ENCODE results near the gene FLVCR2.

FLVCR2 gene

DNA sequence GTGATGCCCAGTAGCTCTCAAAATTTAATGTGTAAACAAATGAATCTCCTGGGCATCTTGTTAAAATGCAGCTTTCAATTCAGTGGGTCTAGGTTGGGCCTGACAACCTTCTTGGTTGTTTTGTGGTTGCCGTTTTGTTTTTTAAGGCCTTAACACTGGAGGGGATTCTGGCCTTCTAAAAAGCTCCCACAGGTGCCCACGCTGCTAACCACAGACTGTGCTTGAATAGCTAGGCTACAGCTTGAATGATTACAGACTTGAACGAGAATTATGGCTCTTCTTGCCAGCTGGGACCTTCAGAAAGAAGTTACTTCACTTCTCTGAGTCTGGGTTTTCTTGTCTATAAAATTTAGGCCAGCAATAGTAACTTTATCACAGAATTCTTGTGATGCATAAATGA lies 1.3 kb upstream of the FLVCR2 start:
- H3K27me3 ChIP-seq (replicated peaks; ENCODE audit: control insufficient read depth, insufficient read depth, low read length): peaks cover 16% of the 10 kb centered on the region
- no peaks in the 10 kb centered on the region for H3K36me3 ChIP-seq (ENCODE audit: control insufficient read depth, insufficient read depth, low read length, severe bottlenecking)
- peaks cover 19% of the 10 kb centered on the region for H3K4me1 ChIP-seq (ENCODE audit: control insufficient read depth, insufficient read depth, low read length)
- no peak for DNase-seq (ENCODE audit: low read depth)
- no peak overlapping the region for H3K9ac ChIP-seq (ENCODE audit: low read length)
- H3K4me3 ChIP-seq (ENCODE audit: low read length): peak overlapping the region; percentile 84
- H3K9me3 ChIP-seq (ENCODE audit: control insufficient read depth, low read length): no peaks in the 10 kb centered on the region

DNA sequence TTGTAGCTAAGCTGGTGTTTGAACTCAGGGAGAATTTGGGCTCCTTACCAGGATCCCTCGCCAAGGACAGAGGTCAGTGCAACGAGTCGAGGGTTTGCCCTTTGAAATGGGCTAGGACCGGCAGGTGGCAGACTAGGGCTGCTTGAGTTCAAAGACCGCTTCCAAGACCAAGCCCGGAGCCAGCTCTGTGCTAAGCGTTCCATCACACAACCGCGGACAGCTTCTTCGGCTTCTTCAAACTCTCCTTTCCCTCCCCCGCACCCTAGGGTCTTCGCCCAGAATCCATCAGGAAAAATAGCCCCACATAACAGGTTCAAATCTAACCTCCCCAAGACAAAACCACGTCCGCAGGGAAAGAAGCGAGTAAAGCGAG lies 705 bp upstream of the FLVCR2 start:
- H3K4me3 ChIP-seq (ENCODE audit: low read length): peak overlapping the region; percentile 84
- H3K9ac ChIP-seq (ENCODE audit: low read length): peak overlapping the region; percentile 85
- no peaks in the 10 kb centered on the region for H3K9me3 ChIP-seq (ENCODE audit: control insufficient read depth, low read length)
- no peaks in the 10 kb centered on the region for H3K36me3 ChIP-seq (ENCODE audit: control insufficient read depth, insufficient read depth, low read length, severe bottlenecking)
- peaks cover 22% of the 10 kb centered on the region for H3K4me1 ChIP-seq (ENCODE audit: control insufficient read depth, insufficient read depth, low read length)
- H3K27me3 ChIP-seq (replicated peaks; ENCODE audit: control insufficient read depth, insufficient read depth, low read length): peaks cover 10% of the 10 kb centered on the region
- DNase-seq (ENCODE audit: low read depth): peak; percentile 93

DNA sequence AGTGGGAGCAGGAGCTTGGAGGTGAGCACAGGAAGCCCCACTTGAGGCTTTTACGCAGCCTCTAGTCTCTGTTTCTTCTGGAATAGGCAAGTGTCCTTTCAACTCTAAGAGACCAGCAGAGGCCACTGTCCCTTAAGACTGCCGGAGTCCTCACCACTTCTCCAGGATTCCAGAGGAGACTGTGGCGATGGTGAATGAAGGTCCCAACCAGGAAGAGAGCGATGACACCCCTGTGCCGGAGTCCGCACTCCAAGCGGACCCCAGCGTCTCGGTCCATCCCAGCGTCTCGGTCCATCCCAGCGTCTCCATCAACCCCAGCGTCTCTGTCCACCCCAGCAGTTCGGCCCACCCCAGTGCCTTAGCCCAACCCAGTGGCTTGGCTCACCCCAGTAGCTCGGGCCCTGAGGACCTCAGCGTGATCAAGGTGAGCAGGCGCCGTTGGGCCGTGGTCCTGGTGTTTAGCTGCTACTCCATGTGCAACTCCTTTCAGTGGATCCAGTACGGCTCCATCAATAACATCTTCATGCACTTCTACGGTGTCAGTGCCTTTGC lies 442 bp downstream of the FLVCR2 start:
- H3K9me3 ChIP-seq (ENCODE audit: control insufficient read depth, low read length): no peaks in the 10 kb centered on the region
- H3K4me1 ChIP-seq (ENCODE audit: control insufficient read depth, insufficient read depth, low read length): peaks cover 22% of the 10 kb centered on the region
- peak overlapping the region; percentile 89 for H3K4me3 ChIP-seq (ENCODE audit: low read length)
- DNase-seq (ENCODE audit: low read depth): no peak
- peak overlapping the region; percentile 85 for H3K9ac ChIP-seq (ENCODE audit: low read length)
- no peaks in the 10 kb centered on the region for H3K36me3 ChIP-seq (ENCODE audit: control insufficient read depth, insufficient read depth, low read length, severe bottlenecking)
- peaks cover under 1% of the 10 kb centered on the region for H3K27me3 ChIP-seq (replicated peaks; ENCODE audit: control insufficient read depth, insufficient read depth, low read length)

DNA sequence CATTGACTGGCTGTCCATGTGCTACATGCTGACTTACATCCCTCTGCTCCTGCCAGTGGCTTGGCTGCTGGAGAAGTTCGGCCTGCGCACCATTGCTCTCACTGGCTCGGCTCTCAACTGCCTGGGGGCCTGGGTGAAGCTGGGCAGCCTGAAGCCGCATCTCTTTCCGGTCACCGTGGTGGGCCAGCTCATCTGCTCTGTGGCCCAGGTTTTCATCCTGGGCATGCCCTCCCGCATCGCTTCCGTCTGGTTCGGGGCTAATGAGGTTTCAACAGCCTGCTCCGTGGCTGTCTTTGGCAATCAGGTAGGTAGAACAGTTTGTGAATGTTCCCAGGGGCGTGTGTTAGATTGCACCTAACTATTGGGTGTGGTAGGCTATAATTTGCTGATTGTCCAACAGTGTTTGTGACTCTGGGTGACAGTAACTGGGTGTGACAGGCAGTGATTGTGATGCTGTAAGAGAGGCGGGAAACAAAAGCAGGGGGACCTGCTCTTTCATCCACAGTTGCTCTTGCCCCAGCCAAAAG lies 981 bp downstream of the FLVCR2 start:
- Histone ChIP-seq H3K27me3 (replicated peaks; ENCODE audit: control insufficient read depth, insufficient read depth, low read length) (no peaks in the 10 kb centered on the region), H3K36me3 (ENCODE audit: control insufficient read depth, insufficient read depth, low read length, severe bottlenecking) (no peaks in the 10 kb centered on the region), H3K9ac (ENCODE audit: low read length) (peak overlapping the region; percentile 85), H3K4me3 (ENCODE audit: low read length) (peak overlapping the region; percentile 89), H3K9me3 (ENCODE audit: control insufficient read depth, low read length) (no peaks in the 10 kb centered on the region), H3K4me1 (ENCODE audit: control insufficient read depth, insufficient read depth, low read length) (peaks cover 22% of the 10 kb centered on the region)
- no peak for DNase-seq (ENCODE audit: low read depth)

DNA sequence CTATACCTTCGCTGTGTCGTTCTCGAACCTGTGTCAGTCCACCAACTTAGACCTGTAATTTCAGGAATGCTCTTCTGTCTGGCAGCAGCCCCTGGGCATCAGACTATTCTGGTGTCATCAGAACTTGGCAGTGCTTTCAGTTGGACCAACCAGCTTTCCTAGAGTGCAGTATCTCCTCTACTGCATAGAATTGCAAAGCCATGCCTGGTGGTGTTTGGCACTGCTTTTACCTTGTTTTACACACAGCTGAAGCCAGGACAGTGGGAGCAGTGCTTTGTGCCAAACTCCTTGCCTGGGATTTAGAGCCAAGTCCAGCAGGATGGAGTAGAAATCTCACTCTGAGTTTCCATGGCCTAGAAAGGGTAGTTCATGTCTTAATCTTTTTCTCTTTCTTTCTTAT lies 1.5 kb downstream of the FLVCR2 start:
- no peaks in the 10 kb centered on the region for H3K36me3 ChIP-seq (ENCODE audit: control insufficient read depth, insufficient read depth, low read length, severe bottlenecking)
- peak; percentile 13 for DNase-seq (ENCODE audit: low read depth)
- no peaks in the 10 kb centered on the region for H3K9me3 ChIP-seq (ENCODE audit: control insufficient read depth, low read length)
- peaks cover 22% of the 10 kb centered on the region for H3K4me1 ChIP-seq (ENCODE audit: control insufficient read depth, insufficient read depth, low read length)
- H3K9ac ChIP-seq (ENCODE audit: low read length): peak overlapping the region; percentile 85
- peaks cover 3% of the 10 kb centered on the region for H3K27me3 ChIP-seq (replicated peaks; ENCODE audit: control insufficient read depth, insufficient read depth, low read length)
- H3K4me3 ChIP-seq (ENCODE audit: low read length): peak overlapping the region; percentile 89

DNA sequence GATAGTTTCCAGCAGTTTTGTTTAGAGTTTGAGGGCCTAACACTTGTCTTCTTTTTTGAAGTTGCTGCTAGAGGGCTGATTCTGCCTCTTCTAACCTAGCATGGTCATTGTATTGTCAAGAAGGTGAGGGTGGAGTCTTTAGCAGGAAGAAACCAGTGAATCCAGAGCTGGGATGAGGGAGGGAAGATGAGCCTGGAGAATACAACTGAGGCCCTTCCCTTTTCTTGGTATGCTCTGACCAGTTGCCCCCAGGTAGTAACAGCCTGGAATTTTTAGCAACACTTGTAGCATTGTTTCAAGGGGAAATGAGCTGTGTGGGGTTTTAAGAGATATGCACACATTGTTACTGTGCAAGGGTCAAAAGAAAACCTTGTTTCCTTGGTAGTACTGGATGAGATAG lies 9.0 kb downstream of the FLVCR2 start:
- Histone ChIP-seq H3K36me3 (ENCODE audit: control insufficient read depth, insufficient read depth, low read length, severe bottlenecking) (peaks cover 14% of the 10 kb centered on the region), H3K9me3 (ENCODE audit: control insufficient read depth, low read length) (peaks cover 4% of the 10 kb centered on the region), H3K4me3 (ENCODE audit: low read length) (no peak overlapping the region), H3K27me3 (replicated peaks; ENCODE audit: control insufficient read depth, insufficient read depth, low read length) (peaks cover 5% of the 10 kb centered on the region), H3K9ac (ENCODE audit: low read length) (no peak overlapping the region), H3K4me1 (ENCODE audit: control insufficient read depth, insufficient read depth, low read length) (peaks cover 11% of the 10 kb centered on the region)
- DNase-seq (ENCODE audit: low read depth): no peak

DNA sequence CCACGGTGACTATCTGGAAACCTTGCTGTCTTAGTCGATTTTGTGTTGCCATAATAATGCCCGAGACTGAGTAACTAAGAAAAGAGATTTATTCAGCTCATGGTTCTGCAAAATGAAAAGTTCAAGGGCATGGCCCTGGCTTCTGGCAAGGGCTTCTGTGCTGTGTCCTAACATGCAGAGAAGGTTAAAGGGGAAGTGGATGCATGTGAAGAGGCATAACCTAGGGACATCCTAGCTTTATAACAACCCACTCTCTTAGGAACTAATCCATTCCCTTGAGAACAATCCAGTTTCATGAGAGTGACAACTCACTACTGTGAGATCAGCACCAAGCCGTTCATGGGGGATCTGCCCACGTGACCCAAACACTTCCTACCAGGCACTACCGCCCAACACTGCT lies 11.5 kb downstream of the FLVCR2 start:
- peaks cover 1% of the 10 kb centered on the region for H3K27me3 ChIP-seq (replicated peaks; ENCODE audit: control insufficient read depth, insufficient read depth, low read length)
- no peak overlapping the region for H3K9ac ChIP-seq (ENCODE audit: low read length)
- no peak overlapping the region for H3K4me3 ChIP-seq (ENCODE audit: low read length)
- H3K9me3 ChIP-seq (ENCODE audit: control insufficient read depth, low read length): peaks cover 4% of the 10 kb centered on the region
- DNase-seq (ENCODE audit: low read depth): no peak
- H3K4me1 ChIP-seq (ENCODE audit: control insufficient read depth, insufficient read depth, low read length): peaks cover 24% of the 10 kb centered on the region
- H3K36me3 ChIP-seq (ENCODE audit: control insufficient read depth, insufficient read depth, low read length, severe bottlenecking): peaks cover 14% of the 10 kb centered on the region

DNA sequence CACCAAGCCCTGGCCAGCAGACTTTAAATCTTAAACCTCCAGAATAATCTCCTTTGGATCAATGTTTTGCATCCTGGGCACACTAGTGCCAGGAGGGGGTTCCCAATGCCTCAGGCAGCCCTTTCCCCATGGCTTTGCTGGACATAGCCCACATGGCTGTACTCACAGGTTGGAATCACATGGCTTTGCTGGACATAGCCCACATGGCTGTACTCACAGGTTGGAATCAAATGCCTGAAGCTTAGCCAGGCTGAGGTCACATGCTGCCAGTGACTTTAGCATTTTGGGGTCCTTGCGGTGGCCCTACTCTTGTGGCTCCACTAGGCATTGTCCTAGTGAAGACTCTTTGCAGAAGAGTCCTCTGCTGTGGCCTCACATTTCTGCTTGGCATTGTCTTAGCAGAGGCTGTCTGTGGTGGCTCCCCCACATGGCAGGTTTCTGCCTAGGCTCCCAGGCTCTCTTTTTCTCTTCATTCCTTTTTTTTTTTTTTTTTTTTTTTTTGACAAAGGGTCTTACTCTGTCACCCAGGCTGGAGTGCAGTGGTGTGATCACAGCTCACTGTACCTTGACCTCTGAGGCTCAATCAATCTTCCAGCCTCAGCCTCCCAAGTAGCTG lies 13.0 kb downstream of the FLVCR2 start:
- DNase-seq (ENCODE audit: low read depth): no peak
- H3K4me1 ChIP-seq (ENCODE audit: control insufficient read depth, insufficient read depth, low read length): peaks cover 30% of the 10 kb centered on the region
- H3K9ac ChIP-seq (ENCODE audit: low read length): no peak overlapping the region
- peaks cover 14% of the 10 kb centered on the region for H3K36me3 ChIP-seq (ENCODE audit: control insufficient read depth, insufficient read depth, low read length, severe bottlenecking)
- H3K27me3 ChIP-seq (replicated peaks; ENCODE audit: control insufficient read depth, insufficient read depth, low read length): no peaks in the 10 kb centered on the region
- no peak overlapping the region for H3K4me3 ChIP-seq (ENCODE audit: low read length)
- peaks cover 4% of the 10 kb centered on the region for H3K9me3 ChIP-seq (ENCODE audit: control insufficient read depth, low read length)

DNA sequence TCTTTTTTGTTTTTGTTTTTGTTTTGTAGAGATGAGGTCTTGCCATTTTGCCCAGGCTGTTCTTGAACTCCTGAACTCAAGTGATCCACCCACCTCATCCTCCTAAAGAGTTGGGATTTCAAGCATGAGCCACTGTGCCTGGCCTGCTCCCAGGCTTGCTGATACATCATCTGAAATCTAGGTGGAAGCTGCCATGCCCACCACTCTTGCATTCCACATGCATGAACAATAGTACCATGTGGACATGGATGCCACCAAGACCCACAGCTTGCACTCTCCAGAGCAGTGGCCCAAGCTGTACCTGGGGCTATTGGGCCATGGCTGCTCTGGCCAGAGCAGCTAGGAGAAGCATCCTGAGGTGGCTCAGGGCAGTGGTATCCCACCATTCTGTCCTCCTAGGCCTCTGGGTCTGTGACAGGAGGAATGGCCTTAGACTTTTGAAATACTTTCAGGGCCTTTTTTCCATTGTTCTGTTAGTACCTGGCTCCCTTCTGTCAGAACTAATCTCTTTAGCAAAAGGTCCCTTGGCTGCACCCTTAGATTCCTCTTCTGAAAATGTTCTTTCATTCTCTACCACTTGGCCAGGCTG lies 13.7 kb downstream of the FLVCR2 start:
- Histone ChIP-seq H3K4me3 (ENCODE audit: low read length) (no peak overlapping the region), H3K4me1 (ENCODE audit: control insufficient read depth, insufficient read depth, low read length) (peaks cover 27% of the 10 kb centered on the region), H3K9me3 (ENCODE audit: control insufficient read depth, low read length) (peaks cover 4% of the 10 kb centered on the region), H3K9ac (ENCODE audit: low read length) (no peak overlapping the region), H3K36me3 (ENCODE audit: control insufficient read depth, insufficient read depth, low read length, severe bottlenecking) (peaks cover 14% of the 10 kb centered on the region), H3K27me3 (replicated peaks; ENCODE audit: control insufficient read depth, insufficient read depth, low read length) (no peaks in the 10 kb centered on the region)
- no peak for DNase-seq (ENCODE audit: low read depth)

DNA sequence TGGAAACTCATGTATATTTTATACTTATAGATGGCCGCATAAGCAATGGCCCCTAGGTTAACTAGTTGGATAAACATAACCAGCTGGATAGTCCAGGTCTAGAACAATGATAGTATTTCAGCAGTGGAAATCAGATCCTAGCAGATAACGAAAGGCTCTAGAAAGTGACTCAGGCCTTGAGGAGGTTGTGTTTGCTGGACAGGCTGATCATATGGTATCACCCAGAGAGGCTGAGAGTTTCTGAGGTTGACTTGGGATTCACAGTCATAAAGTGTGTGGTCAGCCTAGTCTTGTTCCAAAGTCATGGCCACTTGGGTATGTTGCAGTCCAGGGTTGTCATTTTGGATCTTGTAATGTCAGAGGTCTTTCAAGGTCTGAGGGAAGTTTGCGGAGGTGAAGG lies 16.8 kb downstream of the FLVCR2 start:
- Histone ChIP-seq H3K9ac (ENCODE audit: low read length) (no peak overlapping the region), H3K36me3 (ENCODE audit: control insufficient read depth, insufficient read depth, low read length, severe bottlenecking) (peaks cover 14% of the 10 kb centered on the region), H3K4me3 (ENCODE audit: low read length) (no peak overlapping the region), H3K4me1 (ENCODE audit: control insufficient read depth, insufficient read depth, low read length) (peaks cover 30% of the 10 kb centered on the region), H3K27me3 (replicated peaks; ENCODE audit: control insufficient read depth, insufficient read depth, low read length) (no peaks in the 10 kb centered on the region), H3K9me3 (ENCODE audit: control insufficient read depth, low read length) (peaks cover 4% of the 10 kb centered on the region)
- DNase-seq (ENCODE audit: low read depth): no peak

DNA sequence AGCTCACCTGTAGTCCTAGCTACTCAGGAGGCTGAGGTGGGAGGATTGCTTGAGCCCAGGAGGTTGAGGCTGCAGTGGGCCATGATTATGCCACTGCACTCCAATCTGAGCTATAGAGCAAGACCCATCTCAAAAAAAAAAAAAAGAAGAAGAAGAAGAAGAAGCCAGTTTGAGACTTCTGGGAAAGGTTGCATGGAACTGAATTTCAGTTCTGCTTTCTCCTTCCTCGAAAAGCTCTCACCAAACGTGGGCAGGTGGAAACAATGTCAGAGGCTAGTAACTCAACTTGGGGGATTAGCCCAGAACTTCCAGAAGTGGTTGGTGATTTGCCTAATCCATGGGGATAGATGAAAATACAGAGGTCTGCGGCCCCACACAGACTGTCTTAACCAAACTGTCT lies 18.7 kb downstream of the FLVCR2 start:
- H3K9ac ChIP-seq (ENCODE audit: low read length): peak overlapping the region; percentile 75
- no peak overlapping the region for H3K4me3 ChIP-seq (ENCODE audit: low read length)
- H3K27me3 ChIP-seq (replicated peaks; ENCODE audit: control insufficient read depth, insufficient read depth, low read length): no peaks in the 10 kb centered on the region
- peaks cover 30% of the 10 kb centered on the region for H3K4me1 ChIP-seq (ENCODE audit: control insufficient read depth, insufficient read depth, low read length)
- DNase-seq (ENCODE audit: low read depth): no peak
- H3K36me3 ChIP-seq (ENCODE audit: control insufficient read depth, insufficient read depth, low read length, severe bottlenecking): peaks cover 1% of the 10 kb centered on the region
- H3K9me3 ChIP-seq (ENCODE audit: control insufficient read depth, low read length): peaks cover 2% of the 10 kb centered on the region

Data from adipocyte (in vitro differentiated cells).